Measurements from ENCODE around the gene CA7.
"Not testable (repeated sequence)": the region's sequence is repeated elsewhere in the genome, so short reads cannot be mapped to it uniquely, and the experiment has no call there.

The CA7 gene

GRCh38 chr16:66859397-66860068 lies 15.3 kb downstream of the CA7 start:
- CTCF ChIA-PET = interaction anchor here (0.7 to 8.8 kb wide), 8 partner anchors 8 to 251 kb away, joined by 3 to 96 read pairs (median 6); partner anchors contain the start of gene NAE1
- DNase-seq (ENCODE audit: low read depth, low spot score) = no peak
- TF ChIP-seq, protein P1, sequence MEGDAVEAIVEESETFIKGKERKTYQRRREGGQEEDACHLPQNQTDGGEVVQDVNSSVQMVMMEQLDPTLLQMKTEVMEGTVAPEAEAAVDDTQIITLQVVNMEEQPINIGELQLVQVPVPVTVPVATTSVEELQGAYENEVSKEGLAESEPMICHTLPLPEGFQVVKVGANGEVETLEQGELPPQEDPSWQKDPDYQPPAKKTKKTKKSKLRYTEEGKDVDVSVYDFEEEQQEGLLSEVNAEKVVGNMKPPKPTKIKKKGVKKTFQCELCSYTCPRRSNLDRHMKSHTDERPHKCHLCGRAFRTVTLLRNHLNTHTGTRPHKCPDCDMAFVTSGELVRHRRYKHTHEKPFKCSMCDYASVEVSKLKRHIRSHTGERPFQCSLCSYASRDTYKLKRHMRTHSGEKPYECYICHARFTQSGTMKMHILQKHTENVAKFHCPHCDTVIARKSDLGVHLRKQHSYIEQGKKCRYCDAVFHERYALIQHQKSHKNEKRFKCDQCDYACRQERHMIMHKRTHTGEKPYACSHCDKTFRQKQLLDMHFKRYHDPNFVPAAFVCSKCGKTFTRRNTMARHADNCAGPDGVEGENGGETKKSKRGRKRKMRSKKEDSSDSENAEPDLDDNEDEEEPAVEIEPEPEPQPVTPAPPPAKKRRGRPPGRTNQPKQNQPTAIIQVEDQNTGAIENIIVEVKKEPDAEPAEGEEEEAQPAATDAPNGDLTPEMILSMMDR (IDR thresholded peaks at IDR 0.05; ENCODE audit: insufficient read depth, low read length, missing control alignments) = no peak
- H3K4me3 ChIP-seq (ENCODE audit: low read depth, low read length) = no peak overlapping the region
- POLR2A ChIA-PET = no interaction called here

- POLR2A ChIA-PET = no interaction called here
These were observed 17.9 kb downstream of the CA7 start for GRCh38 chr16:66862023-66862520.

DNA sequence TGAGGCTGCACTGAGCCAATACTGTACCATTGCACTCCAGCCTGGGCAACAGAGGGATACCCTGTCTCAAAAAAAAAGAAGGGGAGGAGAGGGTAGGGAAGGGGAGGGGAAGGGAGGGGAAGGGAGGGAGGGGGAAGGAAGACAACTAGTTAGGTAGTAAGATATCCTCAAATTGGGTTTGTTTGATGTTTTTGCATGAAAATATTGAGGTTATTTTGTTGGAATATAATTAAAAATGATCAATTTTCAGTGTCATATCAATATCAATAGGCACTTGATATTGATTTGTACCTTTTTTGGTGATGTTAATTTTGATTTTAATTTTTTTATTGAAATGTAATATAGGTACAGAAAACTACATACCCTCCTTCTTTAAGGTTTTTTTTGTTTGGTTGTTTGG lies 19.5 kb downstream of the CA7 start:
- CTCF ChIA-PET = interaction anchor here (0.7 to 2.3 kb wide), 4 partner anchors 9 to 34 kb away, joined by 3 to 18 read pairs (median 10); partner anchors contain the start of gene NAE1
- POLR2A ChIA-PET = no interaction called here
- DNase-seq (ENCODE audit: low read depth, low spot score) = no peak
- H3K4me3 ChIP-seq (ENCODE audit: low read depth, low read length) = no peak overlapping the region
- TF ChIP-seq, protein P1 (IDR thresholded peaks at IDR 0.05; ENCODE audit: insufficient read depth, low read length, missing control alignments) = no peak

More at GRCh38 chr16:66862023-66862520, 17.9 kb downstream of the CA7 start:
- CTCF ChIA-PET = interaction anchor here (0.7 to 2.3 kb wide), 6 partner anchors 9 to 134 kb away, joined by 3 to 18 read pairs (median 4); partner anchors contain the start of gene NAE1
- TF ChIP-seq, protein P1 (IDR thresholded peaks at IDR 0.05; ENCODE audit: insufficient read depth, low read length, missing control alignments) = no peak
- DNase-seq (ENCODE audit: low read depth, low spot score) = no peak
- no peak overlapping the region for H3K4me3 ChIP-seq (ENCODE audit: low read depth, low read length)

DNA sequence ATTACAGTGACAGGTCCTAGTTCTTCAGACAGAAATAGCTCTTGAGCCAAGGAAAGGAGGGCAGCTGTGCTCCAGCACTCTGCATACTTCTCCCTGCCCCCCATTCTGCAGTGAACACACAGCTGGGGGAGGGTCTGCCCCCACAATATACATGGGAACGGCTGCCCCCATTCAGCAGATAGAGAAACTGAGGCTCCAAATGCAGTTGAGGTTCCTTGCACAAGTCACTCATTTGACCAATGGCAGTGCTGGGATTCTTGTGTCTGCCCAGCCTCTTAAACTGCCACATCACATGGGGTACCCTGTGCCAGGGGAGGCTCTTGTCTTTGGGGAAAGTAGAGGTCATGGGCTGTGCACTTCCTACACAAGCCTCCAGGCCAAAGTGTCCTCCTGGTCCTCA lies 25.2 kb downstream of the CA7 start:
- DNase-seq (ENCODE audit: low read depth, low spot score) = no peak
- ChIA-PET POLR2A (no interaction called here), CTCF (interaction anchor here (0.9 to 10.5 kb wide), 14 partner anchors 8 to 512 kb away, joined by 3 to 203 read pairs (median 28); partner anchors contain the start of genes CA7, DYNC1LI2, NAE1 and PDP2)
- TF ChIP-seq, protein P1 (IDR thresholded peaks at IDR 0.05; ENCODE audit: insufficient read depth, low read length, missing control alignments) = no peak
- no peak overlapping the region for H3K4me3 ChIP-seq (ENCODE audit: low read depth, low read length)

GRCh38 chr16:66871363-66871762 lies 27.1 kb downstream of the CA7 start:
- H3K4me3 ChIP-seq (ENCODE audit: low read depth, low read length); POLR2A ChIA-PET; DNase-seq (ENCODE audit: low read depth, low spot score): not testable (repeated sequence)
- CTCF ChIA-PET = interaction anchor here (0.7 to 10.5 kb wide), 7 partner anchors 9 to 263 kb away, joined by 3 to 203 read pairs (median 8); partner anchors contain the start of genes CA7 and NAE1

DNA sequence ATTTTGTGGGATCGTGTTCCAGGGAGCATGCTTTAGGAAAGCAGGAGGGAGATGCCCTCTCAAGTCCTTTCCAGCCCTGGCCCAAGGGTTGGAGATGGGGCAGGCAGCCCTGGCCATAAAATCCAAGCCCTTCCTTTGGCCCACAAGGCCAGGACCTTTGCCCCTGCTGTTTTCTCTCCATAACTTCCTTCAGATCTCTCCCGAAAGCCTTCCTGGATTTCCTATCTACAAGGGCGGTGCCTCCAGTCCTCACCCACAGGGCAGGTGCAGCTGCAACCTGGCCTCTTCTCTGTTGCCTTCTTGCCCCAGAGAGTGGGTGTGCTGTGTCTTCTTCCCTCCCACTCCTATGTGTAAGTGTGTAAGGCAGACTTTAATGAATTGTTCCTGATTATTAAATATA lies 27.6 kb downstream of the CA7 start:
- ChIA-PET CTCF (interaction anchor here (0.7 to 10.5 kb wide), 23 partner anchors 9 to 468 kb away, joined by 3 to 203 read pairs (median 7); partner anchors contain the start of genes CA7 and NAE1), POLR2A (interaction anchor here (1.7 kb wide), 1 partner anchor 41 kb away, joined by 10 read pairs; the partner anchor contains the start of gene NAE1)
- DNase-seq (ENCODE audit: low read depth, low spot score) = no peak
- H3K4me3 ChIP-seq (ENCODE audit: low read depth, low read length) = no peak overlapping the region
- TF ChIP-seq, protein P1 (IDR thresholded peaks at IDR 0.05; ENCODE audit: insufficient read depth, low read length, missing control alignments) = no peak

Measured in AG04449 (cell line).